Adrenal gland (tissue), 12 donors: ENCODE results near the gene KLHDC7A. TPM values are rescaled to one million over a fixed set of nuclear protein-coding genes. Genes with fewer than 3 reads are reported as not detected.
"Not testable (repeated sequence)": the region's sequence is repeated elsewhere in the genome, so short reads cannot be mapped to it uniquely, and the experiment has no call there.

Source experiments
- DNase-seq, 7 donors: peaks; one replicate each; pipeline ENCODE4 v3.0.0-alpha.2; 2019 to 2020
- H3K27ac ChIP-seq, 5 donors: fragments of 200-600 bp; sonication (generic) in 4 of 5; 1 replicate in 3 of 5; 2 replicates in 2 of 5; pipeline versions ENCODE4 v1.5.1 to v1.8.0; 2016 to 2020; ENCODE audit warnings: mild to moderate bottlenecking in 1 of 5
- H3K27me3 ChIP-seq: fragments of 200-600 bp; 2 replicates; pipeline ENCODE4 v1.8.0; 2021
- H3K36me3 ChIP-seq, 2 donors: fragments of 200-600 bp; replicated peaks in 1 of 2; 1 replicate in 1 of 2; 2 replicates in 1 of 2; pipeline versions ENCODE4 v1.5.1 to v1.8.0; 2018 to 2022
- H3K4me1 ChIP-seq, 2 donors: fragments of 200-600 bp; replicated peaks in 1 of 2; 1 replicate in 1 of 2; 2 replicates in 1 of 2; pipeline versions ENCODE4 v1.5.1 to v1.8.0; 2018 to 2021
- H3K4me3 ChIP-seq, 4 donors: fragments of 200-600 bp; sonication (generic) in 3 of 4; one replicate each; pipeline ENCODE4 v1.5.1; 2016 to 2018
- H3K9me3 ChIP-seq, 3 donors: fragments of 200-600 bp; sonication (generic) in 1 of 3; replicated peaks in 1 of 3; 1 replicate in 2 of 3; 2 replicates in 1 of 3; pipeline versions ENCODE4 v1.5.1 to v1.8.0; 2016 to 2021
- POLR2A ChIP-seq, 2 donors: fragments of 450-650 bp; IDR thresholded peaks; one replicate each; pipeline ENCODE4 v1.6.1; 2017; ENCODE audit warnings: antibody characterized with exemption in 2 of 2, mild to moderate bottlenecking in 2 of 2, moderate library complexity in 1 of 2
- WGBS, 4 donors: extraction: QIAGEN DNeasy Blood & Tissue Kit in 2 of 4; methylation state at CpG; one replicate each; pipeline versions ENCODE4 v1.1.5 to v1.1.7; 2013 to 2017; 5-methylcytosine and 5-hydroxymethylcytosine counted together
- intact Hi-C, 2 donors: fragments of 100-400 bp; cut with DNase I; formaldehyde crosslinking; loops; one replicate each; pipeline versions ENCODE4 v1.14.1 to v1.15.0; 2022 to 2023
- polyA plus RNA-seq, 3 donors: library from polyadenylated mRNA; stranded (reverse); fragments of 200-250 nt in 2 of 3; fragments of 350-450 nt in 1 of 3; fragmentation: Illumina TruSeq in 1 of 3; extraction: RNeasy Lipid Tissue Mini Kit (QIAGEN cat#74804) in 1 of 3; gene quantifications; one replicate each; pipeline ENCODE4 v1.2.3, GENCODE V29; 2013 to 2014
- total RNA-seq, 9 donors: library from RNA; depleted of rRNA in 4 of 9; stranded (reverse); fragments of >200 nt in 4 of 9; fragments of 120-200 nt in 1 of 9; fragmentation: NEBNext Ultra II Directional in 1 of 9; extraction: Animal tissue kit (Norgen Biotek cat#: 25700) in 1 of 9; gene quantifications; one replicate each; pipeline versions ENCODE4 v1.1.0 to v1.2.4, GENCODE V29; 2013 to 2023
- TF ChIP-seq, protein P1 (sequence below), 6 experiments: fragments of 450-650 bp in 4 of 6; fragments of 200-600 bp in 2 of 6; sonication (generic) in 1 of 6; IDR thresholded peaks; 1 replicate in 5 of 6; 2 replicates in 1 of 6; pipeline versions ENCODE4 v1.5.1 to v1.8.0; 2016 to 2021; ENCODE audit warnings: antibody characterized with exemption in 6 of 6, mild to moderate bottlenecking in 2 of 6, moderate library complexity in 1 of 6
- donor health status: healthy with polysubstance abuse.
- donor health status: Bipolar disorder and iron deficiency.
- donor health status: DM: yes; HTN: yes; CAD: no.
- donor health status: DM: no; HTN: no; CAD: no.
- donor health status: DM: no; HTN: no; CAD: no.
- donor health status: DM: yes; HTN: yes; CAD: no.

KLHDC7A gene
- total and polyA plus RNA-seq, 12 donors: under 0.01 TPM; not detected in 11

DNA sequence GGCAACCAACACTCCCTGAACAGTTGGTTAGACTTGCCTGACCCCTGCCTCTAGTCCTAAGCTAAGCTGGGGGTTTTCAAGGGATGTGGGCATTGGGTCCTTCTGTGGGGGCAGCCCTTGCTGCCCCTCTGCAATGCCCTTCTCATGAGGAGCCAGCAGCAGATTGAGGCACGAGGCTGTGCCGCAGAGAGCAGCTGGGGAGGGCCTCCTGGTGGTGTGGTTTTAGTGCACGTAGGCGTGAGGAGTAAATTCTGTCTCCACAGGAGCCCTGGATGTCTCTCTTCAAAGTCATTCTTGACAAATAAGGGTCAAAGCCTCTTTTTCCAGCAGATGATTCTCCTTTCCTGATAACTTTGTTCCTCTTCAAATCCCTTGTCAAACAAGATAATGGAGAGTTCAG, 31.8 kb upstream of the KLHDC7A start:
- Histone ChIP-seq H3K9me3 (no peaks in the 10 kb centered on the region), H3K27me3 (peaks cover 4% of the 10 kb centered on the region), H3K4me1 (no peaks in the 10 kb centered on the region), H3K4me3 (no peak overlapping the region), H3K27ac (no peak overlapping the region), H3K36me3 (no peaks in the 10 kb centered on the region)
- no peak for TF ChIP-seq POLR2A (IDR thresholded peaks at IDR 0.05)
- TF ChIP-seq, protein P1, sequence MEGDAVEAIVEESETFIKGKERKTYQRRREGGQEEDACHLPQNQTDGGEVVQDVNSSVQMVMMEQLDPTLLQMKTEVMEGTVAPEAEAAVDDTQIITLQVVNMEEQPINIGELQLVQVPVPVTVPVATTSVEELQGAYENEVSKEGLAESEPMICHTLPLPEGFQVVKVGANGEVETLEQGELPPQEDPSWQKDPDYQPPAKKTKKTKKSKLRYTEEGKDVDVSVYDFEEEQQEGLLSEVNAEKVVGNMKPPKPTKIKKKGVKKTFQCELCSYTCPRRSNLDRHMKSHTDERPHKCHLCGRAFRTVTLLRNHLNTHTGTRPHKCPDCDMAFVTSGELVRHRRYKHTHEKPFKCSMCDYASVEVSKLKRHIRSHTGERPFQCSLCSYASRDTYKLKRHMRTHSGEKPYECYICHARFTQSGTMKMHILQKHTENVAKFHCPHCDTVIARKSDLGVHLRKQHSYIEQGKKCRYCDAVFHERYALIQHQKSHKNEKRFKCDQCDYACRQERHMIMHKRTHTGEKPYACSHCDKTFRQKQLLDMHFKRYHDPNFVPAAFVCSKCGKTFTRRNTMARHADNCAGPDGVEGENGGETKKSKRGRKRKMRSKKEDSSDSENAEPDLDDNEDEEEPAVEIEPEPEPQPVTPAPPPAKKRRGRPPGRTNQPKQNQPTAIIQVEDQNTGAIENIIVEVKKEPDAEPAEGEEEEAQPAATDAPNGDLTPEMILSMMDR (IDR thresholded peaks at IDR 0.05): no peak
- WGBS, 4 donors: 44 to 74% (median 53%) methylated on average over 4 of the region's 4 CpGs
- intact Hi-C loops: no loop called here
- DNase-seq: no peak

DNA sequence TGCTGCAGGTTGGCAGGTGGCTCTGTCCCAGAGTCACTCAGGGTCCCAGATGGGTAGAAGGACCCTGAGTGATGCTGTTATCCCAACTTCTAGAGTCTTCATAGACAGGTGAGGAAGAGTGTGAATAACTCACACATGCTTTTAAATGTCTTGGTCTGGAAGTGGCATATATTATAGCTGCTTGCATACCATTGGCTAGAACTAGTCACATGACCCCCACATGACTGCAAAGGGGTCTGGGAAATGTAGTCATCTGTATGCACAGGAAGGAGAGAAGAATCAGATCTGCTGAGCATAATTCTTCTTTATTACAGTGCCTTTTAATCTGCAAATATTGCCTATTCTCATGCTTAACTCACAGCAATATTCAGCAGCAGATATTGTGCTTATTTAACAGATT, 28.2 kb upstream of the KLHDC7A start:
- DNase-seq: no peak
- Histone ChIP-seq H3K36me3 (no peaks in the 10 kb centered on the region), H3K27ac (no peak overlapping the region), H3K9me3 (no peaks in the 10 kb centered on the region), H3K27me3 (no peaks in the 10 kb centered on the region), H3K4me1 (no peaks in the 10 kb centered on the region), H3K4me3 (no peak overlapping the region)
- intact Hi-C loops: no loop called here
- TF ChIP-seq, protein P1 (IDR thresholded peaks at IDR 0.05): no peak

DNA sequence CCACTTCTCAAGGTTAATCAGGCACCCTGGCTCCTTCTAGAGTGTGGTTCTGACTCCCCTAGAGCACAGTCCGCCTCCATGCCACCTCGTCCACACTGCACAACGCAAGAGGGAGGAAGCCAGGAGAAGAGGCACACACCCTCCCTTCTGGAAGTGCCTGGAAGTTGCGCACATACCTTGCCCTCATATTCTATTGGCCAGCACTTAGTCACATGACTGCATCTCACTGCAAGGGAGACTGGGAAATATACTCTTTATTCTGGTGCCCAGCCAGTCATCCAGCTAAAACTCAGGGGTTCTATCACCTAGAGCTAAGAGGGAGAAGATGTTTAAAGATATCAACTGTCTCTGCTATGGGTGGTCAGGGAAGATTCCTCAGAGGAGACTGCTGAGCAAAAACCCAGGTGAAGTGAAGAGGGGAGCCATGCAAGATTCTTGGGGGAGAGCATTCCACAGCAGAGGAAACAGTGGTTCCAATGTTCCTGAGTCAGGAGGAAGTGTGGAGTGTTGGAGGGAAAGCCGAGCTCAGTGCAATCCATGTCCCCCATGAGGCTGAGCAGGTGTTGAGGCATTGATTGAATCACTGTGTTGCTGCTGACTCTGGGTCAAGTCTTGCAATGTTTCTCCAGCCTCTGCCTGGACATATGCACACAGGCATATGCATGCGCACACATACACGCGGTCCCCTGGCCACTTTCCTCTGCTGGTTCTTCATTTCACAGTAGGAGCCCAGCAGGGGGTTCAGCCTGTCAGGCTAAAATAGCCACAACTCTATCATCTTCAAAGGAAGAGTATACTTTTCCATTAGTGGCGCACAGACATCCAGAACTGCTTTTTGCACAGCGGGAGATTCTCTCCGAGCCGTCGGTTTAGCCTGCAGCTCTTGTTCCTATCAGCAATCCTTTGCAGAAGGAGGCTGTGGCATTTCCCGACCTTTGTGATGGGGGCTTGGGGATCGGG, 22.3 kb upstream of the KLHDC7A start:
- no peak overlapping the region for H3K4me3 ChIP-seq
- no peaks in the 10 kb centered on the region for H3K4me1 ChIP-seq
- H3K27ac ChIP-seq: no peak overlapping the region
- H3K36me3 ChIP-seq: no peaks in the 10 kb centered on the region
- no peak for DNase-seq
- intact Hi-C loops: no loop called here
- H3K27me3 ChIP-seq: no peaks in the 10 kb centered on the region
- H3K9me3 ChIP-seq: no peaks in the 10 kb centered on the region
- WGBS, 4 donors: 67 to 84% (median 75%) methylated on average over 13 to 15 of the region's 15 CpGs
- no peak for TF ChIP-seq POLR2A (IDR thresholded peaks at IDR 0.05)
- TF ChIP-seq, protein P1 (IDR thresholded peaks at IDR 0.05): no peak

DNA sequence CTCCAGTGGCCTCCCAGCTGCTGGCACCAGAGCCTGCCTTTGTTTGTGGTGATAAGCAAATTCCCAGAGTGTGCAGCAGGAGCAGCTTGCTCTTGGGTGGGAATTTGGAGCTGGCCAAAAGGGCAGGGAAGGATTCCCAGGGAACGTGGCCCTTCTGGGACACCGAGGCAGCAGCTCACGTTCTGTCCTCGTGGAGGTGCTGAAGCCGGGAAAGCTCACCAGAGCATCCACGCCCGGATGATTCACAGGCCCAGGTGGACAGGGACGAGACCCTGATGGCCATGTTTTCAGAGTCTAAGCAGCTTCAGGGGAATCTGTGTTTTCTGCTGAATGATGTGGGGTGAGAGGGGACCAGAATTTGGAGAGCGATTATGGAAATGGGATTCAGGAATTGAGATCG, 19.1 kb upstream of the KLHDC7A start:
- DNase-seq: no peak
- H3K36me3 ChIP-seq: no peaks in the 10 kb centered on the region

DNA sequence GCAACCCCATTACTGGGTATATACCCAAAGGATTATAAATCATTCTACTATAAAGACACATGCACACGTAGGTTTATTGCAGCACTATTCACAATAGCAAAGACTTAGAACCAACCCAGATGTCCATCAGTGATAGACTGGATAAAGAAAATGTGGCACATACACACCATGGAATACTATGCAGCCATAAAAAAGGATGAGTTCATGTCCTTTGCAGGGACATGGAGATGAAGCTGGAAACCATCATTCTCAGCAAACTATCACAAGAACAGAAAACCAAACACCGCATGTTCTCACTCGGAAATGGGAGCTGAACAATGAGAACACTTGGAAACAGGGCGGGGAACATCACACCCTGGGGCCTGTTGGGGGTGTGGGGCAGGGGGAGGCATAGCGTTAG, 18.2 kb upstream of the KLHDC7A start:
- H3K4me1 ChIP-seq, intact Hi-C loops, H3K9me3 ChIP-seq, DNase-seq, H3K27ac ChIP-seq, H3K4me3 ChIP-seq, H3K27me3 ChIP-seq, H3K36me3 ChIP-seq: not testable (repeated sequence)
- 73 to 85% (median 78%) methylated on average over 5 of the region's 5 CpGs for WGBS, 4 donors

More for the DNA sequence above, 19.1 kb upstream of the KLHDC7A start:
- Histone ChIP-seq H3K4me1 (no peaks in the 10 kb centered on the region), H3K9me3 (no peaks in the 10 kb centered on the region), H3K27me3 (no peaks in the 10 kb centered on the region), H3K4me3 (no peak overlapping the region), H3K27ac (no peak overlapping the region)
- WGBS, 4 donors: 80 to 88% (median 83%) methylated on average over 9 to 10 of the region's 10 CpGs
- intact Hi-C loops: no loop called here
- no peak for TF ChIP-seq POLR2A (IDR thresholded peaks at IDR 0.05)
- TF ChIP-seq, protein P1 (IDR thresholded peaks at IDR 0.05): no peak
